Measurements from ENCODE around the gene TNFRSF11A.

GRCh38 chr18:62437235-62438017, 112.3 kb downstream of the TNFRSF11A start:
- TF ChIP-seq EP300 (IDR thresholded peaks at IDR 0.05) (peak in 1 of 4 donors; percentile 55), CTCF (IDR thresholded peaks at IDR 0.05) (no peak), POLR2AphosphoS5 (IDR thresholded peaks at IDR 0.05) (peak; percentile 9 to 58)
